Sigmoid colon (tissue), 7 donors: ENCODE results near the gene TENT4A. TPM values are rescaled to one million over a fixed set of nuclear protein-coding genes. Genes with fewer than 3 reads are reported as not detected.

Experiments used
- DNase-seq: peaks from one replicate; pipeline ENCODE4 v3.0.0-alpha.2; 2019
- H3K27ac ChIP-seq, 4 donors: fragments of 200-600 bp; sonication (generic); one replicate each; pipeline ENCODE4 v1.5.1; 2016 to 2019; ENCODE audit warnings: mild to moderate bottlenecking in 1 of 4
- H3K27me3 ChIP-seq, 3 donors: fragments of 200-600 bp; sonication (generic); one replicate each; pipeline ENCODE4 v1.5.1; 2019; ENCODE audit warnings: mild to moderate bottlenecking in 1 of 3
- H3K36me3 ChIP-seq, 4 donors: fragments of 200-600 bp; sonication (generic); one replicate each; pipeline ENCODE4 v1.5.1; 2016 to 2019
- H3K4me1 ChIP-seq, 4 donors: fragments of 200-600 bp; sonication (generic); one replicate each; pipeline ENCODE4 v1.5.1; 2017 to 2019
- H3K4me3 ChIP-seq, 4 donors: fragments of 200-600 bp; sonication (generic); one replicate each; pipeline ENCODE4 v1.5.1; 2017 to 2019; ENCODE audit warnings: mild to moderate bottlenecking in 2 of 4, moderate library complexity in 1 of 4
- H3K9me3 ChIP-seq, 4 donors: fragments of 200-600 bp in 3 of 4; sonication (generic) in 3 of 4; one replicate each; pipeline versions ENCODE4 v1.5.1 to v1.6.1; 2013 to 2019
- EP300 ChIP-seq, 4 donors: sonication (generic); formaldehyde crosslinking; IDR thresholded peaks; one replicate each; pipeline ENCODE4 v1.6.1; 2017; ENCODE audit warnings: antibody characterized with exemption in 4 of 4
- POLR2A ChIP-seq, 2 donors: fragments of 450-650 bp; IDR thresholded peaks; one replicate each; pipeline ENCODE4 v1.6.1; 2016; ENCODE audit warnings: antibody characterized with exemption in 2 of 2, mild to moderate bottlenecking in 2 of 2, moderate library complexity in 2 of 2
- POLR2AphosphoS5 ChIP-seq, 4 donors: sonication (generic); formaldehyde crosslinking; IDR thresholded peaks; one replicate each; pipeline ENCODE4 v1.6.1; 2017; ENCODE audit warnings: antibody characterized with exemption in 4 of 4
- WGBS, 2 donors: extraction: QIAGEN DNeasy Blood & Tissue Kit; methylation state at CpG; one replicate each; pipeline ENCODE4 v1.1.7; 2013; 5-methylcytosine and 5-hydroxymethylcytosine counted together
- intact Hi-C: fragments of 100-400 bp; cut with DNase I; formaldehyde crosslinking; loops from one replicate; pipeline ENCODE4 v1.15.1; 2023
- polyA plus RNA-seq, 3 donors: library from polyadenylated mRNA; stranded (reverse); fragments of 200-250 nt; gene quantifications; one replicate each; pipeline ENCODE4 v1.2.3, GENCODE V29; 2013
- total RNA-seq, 4 donors: library from RNA; depleted of rRNA; stranded (reverse); fragments of >200 nt; gene quantifications; one replicate each; pipeline ENCODE4 v1.1.0, GENCODE V29; 2016
- TF ChIP-seq, protein P1 (sequence below), 4 experiments: fragments of 450-650 bp in 3 of 4; fragments of 200-600 bp in 1 of 4; IDR thresholded peaks; one replicate each; pipeline ENCODE4 v1.5.1; 2016 to 2019; ENCODE audit warnings: antibody characterized with exemption in 4 of 4, mild to moderate bottlenecking in 3 of 4, moderate library complexity in 2 of 4
- donor health status: healthy with polysubstance abuse.
- donor health status: Bipolar disorder and iron deficiency.
- donor health status: healthy.

The TENT4A gene
- total and polyA plus RNA-seq, 7 donors, result 3.0 to 27.4 (median 14.6) TPM

DNA sequence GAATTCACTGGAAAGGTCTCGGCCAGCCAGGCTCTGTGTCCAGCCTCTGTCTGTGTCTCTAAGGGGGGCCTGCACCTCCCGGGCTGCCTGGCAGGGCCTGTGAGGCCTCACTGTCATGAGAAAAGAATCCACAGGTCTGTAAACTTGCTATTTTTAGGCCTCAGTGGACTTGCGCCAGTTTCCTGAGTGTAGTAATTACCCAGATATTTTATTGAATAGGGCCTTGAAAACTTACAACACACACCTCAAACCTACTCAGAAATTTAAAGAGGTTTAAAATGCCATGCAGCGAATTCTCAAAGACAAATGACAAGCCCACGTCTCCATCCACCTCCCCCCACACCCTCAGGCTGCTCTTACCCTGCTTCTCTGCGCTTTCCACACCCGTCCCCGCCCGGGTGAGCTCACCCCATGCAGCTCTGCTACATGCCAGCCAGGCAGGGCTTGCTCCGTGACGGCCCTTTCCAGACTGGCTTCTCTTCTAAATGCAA lies 8.8 kb upstream of the TENT4A start:
- DNase-seq, result peak; percentile 95
- no peaks in the 10 kb centered on the region for H3K36me3 ChIP-seq
- intact Hi-C loops, result loop anchor here (2.0 kb wide), 1 partner anchor 72 kb away; the partner anchor contains the start of genes NSUN2 and SRD5A1
- no peaks in the 10 kb centered on the region for H3K27me3 ChIP-seq
- 53 to 61% methylated on average over 11 of the region's 11 CpGs for WGBS, 2 donors
- TF ChIP-seq POLR2AphosphoS5 (IDR thresholded peaks at IDR 0.05), result peak; percentile 79 to 92 (median 91)
- TF ChIP-seq, protein P1, sequence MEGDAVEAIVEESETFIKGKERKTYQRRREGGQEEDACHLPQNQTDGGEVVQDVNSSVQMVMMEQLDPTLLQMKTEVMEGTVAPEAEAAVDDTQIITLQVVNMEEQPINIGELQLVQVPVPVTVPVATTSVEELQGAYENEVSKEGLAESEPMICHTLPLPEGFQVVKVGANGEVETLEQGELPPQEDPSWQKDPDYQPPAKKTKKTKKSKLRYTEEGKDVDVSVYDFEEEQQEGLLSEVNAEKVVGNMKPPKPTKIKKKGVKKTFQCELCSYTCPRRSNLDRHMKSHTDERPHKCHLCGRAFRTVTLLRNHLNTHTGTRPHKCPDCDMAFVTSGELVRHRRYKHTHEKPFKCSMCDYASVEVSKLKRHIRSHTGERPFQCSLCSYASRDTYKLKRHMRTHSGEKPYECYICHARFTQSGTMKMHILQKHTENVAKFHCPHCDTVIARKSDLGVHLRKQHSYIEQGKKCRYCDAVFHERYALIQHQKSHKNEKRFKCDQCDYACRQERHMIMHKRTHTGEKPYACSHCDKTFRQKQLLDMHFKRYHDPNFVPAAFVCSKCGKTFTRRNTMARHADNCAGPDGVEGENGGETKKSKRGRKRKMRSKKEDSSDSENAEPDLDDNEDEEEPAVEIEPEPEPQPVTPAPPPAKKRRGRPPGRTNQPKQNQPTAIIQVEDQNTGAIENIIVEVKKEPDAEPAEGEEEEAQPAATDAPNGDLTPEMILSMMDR (IDR thresholded peaks at IDR 0.05), result no peak
- TF ChIP-seq POLR2A (IDR thresholded peaks at IDR 0.05), result no peak
- TF ChIP-seq EP300 (IDR thresholded peaks at IDR 0.05), result peak; percentile 71 to 89 (median 78)
- H3K4me1 ChIP-seq, result peaks cover 0 to 32% (median 26%) of the 10 kb centered on the region in 4 donors
- H3K4me3 ChIP-seq, result no peak overlapping the region
- H3K9me3 ChIP-seq, result no peaks in the 10 kb centered on the region
- peak overlapping the region; percentile 81 to 85 (median 83) for H3K27ac ChIP-seq

DNA sequence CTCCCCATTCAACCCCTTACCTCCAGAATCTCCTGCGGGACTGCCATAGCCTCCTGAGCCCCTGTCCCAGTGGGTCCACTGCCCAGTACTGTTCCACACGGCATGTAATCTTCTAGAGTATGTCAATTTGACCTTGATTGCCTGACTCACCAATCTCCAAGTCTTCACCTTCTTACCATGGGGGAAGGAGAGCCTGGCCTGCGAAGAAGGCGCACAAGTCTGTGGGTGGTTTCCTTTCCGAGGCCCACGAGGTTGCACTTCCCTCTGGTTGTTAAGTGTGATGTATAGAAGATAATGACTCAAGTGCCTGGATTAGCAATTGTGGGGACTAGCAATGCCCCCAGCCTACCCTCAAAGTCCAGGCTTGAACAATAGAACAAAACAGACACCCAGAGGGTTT lies 8.1 kb upstream of the TENT4A start:
- Histone ChIP-seq H3K27ac (peak overlapping the region; percentile 81 to 85 (median 83)), H3K27me3 (no peaks in the 10 kb centered on the region)

DNA sequence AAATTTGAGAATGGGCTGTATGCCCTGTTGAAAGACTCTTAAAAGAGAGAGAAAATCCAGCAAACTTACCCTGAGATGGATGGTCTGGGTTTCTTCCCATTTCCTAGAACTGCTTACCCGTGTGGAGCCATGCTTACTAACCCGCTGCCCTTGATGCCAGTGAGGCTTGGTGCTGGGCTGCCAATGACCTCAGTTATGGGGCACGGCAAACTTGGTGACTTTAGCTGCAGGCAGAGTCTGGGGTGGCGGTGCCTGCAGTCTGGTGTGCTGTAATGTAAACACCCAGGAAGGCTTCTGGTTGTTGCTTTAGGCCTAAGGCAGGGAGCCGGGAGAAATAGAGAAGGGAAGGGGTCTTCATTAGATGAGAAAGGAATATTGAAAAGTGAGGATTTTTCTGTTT lies 7.3 kb upstream of the TENT4A start:
- TF ChIP-seq POLR2AphosphoS5 (IDR thresholded peaks at IDR 0.05) (no peak), POLR2A (IDR thresholded peaks at IDR 0.05) (no peak), EP300 (IDR thresholded peaks at IDR 0.05) (no peak)
- TF ChIP-seq, protein P1 (IDR thresholded peaks at IDR 0.05), result no peak
- H3K27ac ChIP-seq, result peak overlapping the region in 2 of 4 donors; percentile 82 to 84
- H3K4me3 ChIP-seq, result no peak overlapping the region
- WGBS, 2 donors, result 87 to 89% methylated on average over 5 of the region's 5 CpGs
- H3K27me3 ChIP-seq, result no peaks in the 10 kb centered on the region
- no peaks in the 10 kb centered on the region for H3K36me3 ChIP-seq
- H3K9me3 ChIP-seq, result no peaks in the 10 kb centered on the region
- intact Hi-C loops, result loop anchor here (2.0 kb wide), 1 partner anchor 73 kb away; the partner anchor contains the start of genes NSUN2 and SRD5A1
- H3K4me1 ChIP-seq, result peaks cover 0 to 32% (median 26%) of the 10 kb centered on the region in 4 donors
- no peak for DNase-seq

More for the DNA sequence above, 8.1 kb upstream of the TENT4A start:
- DNase-seq, result no peak
- H3K36me3 ChIP-seq, result no peaks in the 10 kb centered on the region
- 68 to 85% methylated on average over 6 of the region's 6 CpGs for WGBS, 2 donors
- H3K4me1 ChIP-seq, result peaks cover 0 to 32% (median 26%) of the 10 kb centered on the region in 4 donors
- H3K9me3 ChIP-seq, result no peaks in the 10 kb centered on the region
- H3K4me3 ChIP-seq, result no peak overlapping the region
- intact Hi-C loops, result loop anchor here (2.0 kb wide), 1 partner anchor 72 kb away; the partner anchor contains the start of genes NSUN2 and SRD5A1
- TF ChIP-seq EP300 (IDR thresholded peaks at IDR 0.05) (no peak), POLR2AphosphoS5 (IDR thresholded peaks at IDR 0.05) (no peak), POLR2A (IDR thresholded peaks at IDR 0.05) (no peak)
- TF ChIP-seq, protein P1 (IDR thresholded peaks at IDR 0.05), result no peak

DNA sequence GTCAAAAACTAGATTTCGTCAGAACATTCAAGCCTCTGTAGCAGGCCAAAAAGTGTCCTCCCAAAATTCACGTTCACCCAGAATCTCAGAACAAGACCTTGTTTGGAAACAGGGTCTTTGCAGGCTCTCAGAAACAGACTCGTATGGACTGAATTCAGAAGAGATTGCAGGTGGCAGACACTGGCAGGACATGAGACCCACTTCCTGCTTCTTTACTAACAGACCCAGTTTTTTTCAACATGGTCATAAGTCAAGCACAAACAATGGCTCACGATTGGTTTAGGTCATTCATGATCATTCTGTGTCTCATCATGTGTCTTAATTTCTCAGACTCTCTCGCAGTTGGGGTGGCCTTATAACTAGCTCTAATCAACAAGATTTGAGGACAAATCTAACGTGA lies 5.4 kb upstream of the TENT4A start:
- 70 to 75% methylated on average over 6 of the region's 6 CpGs for WGBS, 2 donors
- Histone ChIP-seq H3K27me3 (no peaks in the 10 kb centered on the region), H3K27ac (no peak overlapping the region), H3K4me1 (peaks cover 0 to 41% (median 33%) of the 10 kb centered on the region in 4 donors), H3K4me3 (no peak overlapping the region), H3K36me3 (no peaks in the 10 kb centered on the region), H3K9me3 (no peaks in the 10 kb centered on the region)
- no peak for DNase-seq
- TF ChIP-seq, protein P1 (IDR thresholded peaks at IDR 0.05), result no peak
- TF ChIP-seq POLR2AphosphoS5 (IDR thresholded peaks at IDR 0.05), result no peak
- TF ChIP-seq POLR2A (IDR thresholded peaks at IDR 0.05), result no peak
- TF ChIP-seq EP300 (IDR thresholded peaks at IDR 0.05), result no peak
- intact Hi-C loops, result no loop called here
